ENCODE measurements around the gene TPD52L2. TPM values are rescaled to one million over a fixed set of nuclear protein-coding genes. Genes with fewer than 3 reads are reported as not detected.

The TPD52L2 gene
- total RNA-seq, 1 experiment from 2014 or later: 149 TPM

- POLR2A ChIA-PET (ENCODE audit: unreplicated experiment): interaction anchor here (0.5 to 0.6 kb wide), 2 partner anchors 9 to 270 kb away, joined by 3 read pairs; no protein-coding TSS in a partner anchor
- BruUV-seq (replicated peaks): no TSS peak
- intact Hi-C loops (cut with micrococcal nuclease; ENCODE audit: unreplicated experiment): no loop called here
These were observed 9.0 kb upstream of the TPD52L2 start for GRCh38 chr20:63856098-63856511.

DNA sequence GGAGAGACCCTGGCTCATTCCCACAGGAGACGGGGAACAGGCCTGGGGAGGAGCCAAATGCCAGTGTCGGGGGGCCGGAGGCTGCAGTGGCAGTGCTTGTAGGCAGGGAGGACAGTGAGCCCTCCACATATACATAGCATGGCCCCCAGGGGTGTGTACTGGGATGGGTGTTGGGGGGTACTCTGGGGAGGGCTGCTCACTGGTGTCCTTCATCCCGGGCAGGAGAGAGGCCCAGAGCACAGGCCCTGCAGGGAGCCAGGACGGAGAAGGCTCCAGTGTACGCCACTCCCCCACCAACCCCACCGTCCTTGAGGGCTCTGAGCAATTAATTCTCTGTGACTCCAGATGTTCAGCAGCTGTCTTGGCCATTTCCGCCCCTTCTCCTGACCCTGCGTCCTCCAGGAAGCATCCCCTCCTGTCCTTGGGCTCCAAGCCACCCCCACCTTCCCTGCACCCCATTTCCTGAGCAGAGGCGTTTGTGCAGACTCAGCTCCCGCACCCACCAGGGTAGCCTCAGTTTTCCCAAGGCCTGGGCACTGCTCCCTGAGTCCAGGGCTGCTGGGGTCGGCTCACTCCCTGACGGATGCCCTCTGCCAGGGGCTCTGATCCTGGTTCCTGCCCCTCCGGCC is 7.2 kb upstream of the TPD52L2 start:
- peaks cover 15% of the 10 kb centered on the region for H3K79me2 ChIP-seq (ENCODE audit: low read depth)
- H3K9me2 ChIP-seq (ENCODE audit: insufficient read depth): no peaks in the 10 kb centered on the region
- no peak for DNase-seq
- no peaks in the 10 kb centered on the region for H3K9me3 ChIP-seq (ENCODE audit: insufficient read depth, low read depth)
- no peak overlapping the region for H2AFZ ChIP-seq
- no peak overlapping the region for H3K4me3 ChIP-seq
- H3K4me1 ChIP-seq (replicated peaks; ENCODE audit: insufficient read depth): peaks cover 10% of the 10 kb centered on the region
- no peak overlapping the region for H3K27ac ChIP-seq
- no peaks in the 10 kb centered on the region for H3K27me3 ChIP-seq (ENCODE audit: insufficient read depth, low read depth)
- POLR2A ChIA-PET (ENCODE audit: unreplicated experiment): no interaction called here
- H3K36me3 ChIP-seq (ENCODE audit: low read depth): no peaks in the 10 kb centered on the region
- CTCF ChIA-PET: no interaction called here
- H3K4me2 ChIP-seq: no peak overlapping the region
- intact Hi-C loops (cut with micrococcal nuclease; ENCODE audit: unreplicated experiment): no loop called here
- peaks cover 40% of the 10 kb centered on the region for H3F3A ChIP-seq (ENCODE audit: insufficient read depth, low read depth)
- TF ChIP-seq CTCF (conservative IDR thresholded peaks at IDR 0.05): no peak
- TF ChIP-seq EZH2 (IDR thresholded peaks at IDR 0.05; ENCODE audit: low read depth): no peak
- peaks cover 12% of the 10 kb centered on the region for H4K20me1 ChIP-seq (ENCODE audit: insufficient read depth)
- no TSS peak for BruUV-seq (replicated peaks)

More at GRCh38 chr20:63856098-63856511, 9.0 kb upstream of the TPD52L2 start:
- TF ChIP-seq EZH2 (IDR thresholded peaks at IDR 0.05; ENCODE audit: low read depth) (no peak), CTCF (conservative IDR thresholded peaks at IDR 0.05) (no peak)
- DNase-seq: no peak
- no peaks in the 10 kb centered on the region for H3K9me2 ChIP-seq (ENCODE audit: insufficient read depth)
- H2AFZ ChIP-seq: no peak overlapping the region
- no peaks in the 10 kb centered on the region for H3K9me3 ChIP-seq (ENCODE audit: insufficient read depth, low read depth)
- H3K36me3 ChIP-seq (ENCODE audit: low read depth): no peaks in the 10 kb centered on the region
- H3K27me3 ChIP-seq (ENCODE audit: insufficient read depth, low read depth): no peaks in the 10 kb centered on the region
- peaks cover 12% of the 10 kb centered on the region for H4K20me1 ChIP-seq (ENCODE audit: insufficient read depth)
- peaks cover 10% of the 10 kb centered on the region for H3K4me1 ChIP-seq (replicated peaks; ENCODE audit: insufficient read depth)
- peaks cover 49% of the 10 kb centered on the region for H3F3A ChIP-seq (ENCODE audit: insufficient read depth, low read depth)
- CTCF ChIA-PET: no interaction called here
- H3K4me3 ChIP-seq: no peak overlapping the region
- H3K4me2 ChIP-seq: no peak overlapping the region
- H3K27ac ChIP-seq: no peak overlapping the region
- 0 out of 2 replicates have a peak, but pooled peaks cover 2% of the 10 kb centered on the region for H3K79me2 ChIP-seq (ENCODE audit: low read depth)

- ChIA-PET CTCF (no interaction called here), POLR2A (ENCODE audit: unreplicated experiment) (no interaction called here)
These were observed 6.5 kb upstream of the TPD52L2 start for GRCh38 chr20:63858393-63859165.

More at GRCh38 chr20:63858393-63859165, 6.5 kb upstream of the TPD52L2 start:
- TF ChIP-seq EZH2 (IDR thresholded peaks at IDR 0.05; ENCODE audit: low read depth): no peak
- no peak for TF ChIP-seq CTCF (conservative IDR thresholded peaks at IDR 0.05)
- Histone ChIP-seq H3K27me3 (ENCODE audit: insufficient read depth, low read depth) (no peaks in the 10 kb centered on the region), H3K4me2 (no peak overlapping the region), H3K36me3 (ENCODE audit: low read depth) (no peaks in the 10 kb centered on the region), H3K79me2 (ENCODE audit: low read depth) (peaks cover 21% of the 10 kb centered on the region), H3K4me3 (no peak overlapping the region), H3F3A (ENCODE audit: insufficient read depth, low read depth) (peaks cover 47% of the 10 kb centered on the region), H3K4me1 (replicated peaks; ENCODE audit: insufficient read depth) (peaks cover 16% of the 10 kb centered on the region), H3K9me3 (ENCODE audit: insufficient read depth, low read depth) (no peaks in the 10 kb centered on the region), H2AFZ (no peak overlapping the region), H4K20me1 (ENCODE audit: insufficient read depth) (peaks cover 12% of the 10 kb centered on the region), H3K27ac (no peak overlapping the region), H3K9me2 (ENCODE audit: insufficient read depth) (no peaks in the 10 kb centered on the region)
- no peak for DNase-seq
- no TSS peak for BruUV-seq (replicated peaks)
- intact Hi-C loops (cut with micrococcal nuclease; ENCODE audit: unreplicated experiment): no loop called here
